Body of pancreas (tissue), 4 donors: ENCODE measurements around the gene ADIPOQ. TPM values are rescaled to one million over a fixed set of nuclear protein-coding genes. Genes with fewer than 3 reads are reported as not detected.
A peak's percentile ranks its signal among the peaks of the same experiment; 100 is the strongest.

Experiments
- ATAC-seq: fragments of 150-250 bp; one replicate; pipeline ENCODE4 v1.9.1; 2016
- DNase-seq, 4 donors: peaks; one replicate each; pipeline ENCODE4 v3.0.0-alpha.2; 2019
- H3K27ac ChIP-seq, 4 donors: fragments of 200-600 bp; sonication (generic); 1 replicate in 3 of 4; 2 replicates in 1 of 4; pipeline versions ENCODE4 v1.5.1 to v1.6.1; 2016 to 2019; ENCODE audit warnings: mild to moderate bottlenecking in 1 of 4, mixed read lengths in 1 of 4, moderate library complexity in 1 of 4
- H3K27me3 ChIP-seq, 2 donors: fragments of 200-600 bp; sonication (generic); one replicate each; pipeline ENCODE4 v1.6.0; 2016; ENCODE audit warnings: mild to moderate bottlenecking in 1 of 2
- H3K36me3 ChIP-seq, 2 donors: fragments of 200-600 bp; sonication (generic); replicated peaks in 1 of 2; 2 replicates each; pipeline ENCODE4 v1.5.1; 2016; ENCODE audit warnings: low read depth in 2 of 2; ENCODE audit not compliant: insufficient read depth in 1 of 2
- H3K4me1 ChIP-seq: fragments of 200-600 bp; sonication (generic); one replicate; pipeline ENCODE4 v1.6.0; 2016
- H3K4me3 ChIP-seq, 2 donors: fragments of 200-600 bp; sonication (generic); 1 replicate in 1 of 2; 2 replicates in 1 of 2; pipeline ENCODE4 v1.5.1; 2016 to 2019
- H3K9me3 ChIP-seq, 3 donors: fragments of 200-600 bp; sonication (generic); 1 replicate in 2 of 3; 2 replicates in 1 of 3; pipeline ENCODE4 v1.5.1; 2016
- CTCF ChIP-seq, 7 experiments: fragments of 450-650 bp in 4 of 7; fragments of 200-600 bp in 3 of 7; sonication (generic) in 3 of 7; IDR thresholded peaks; one replicate each; pipeline ENCODE4 v1.5.1; 2016 to 2019; ENCODE audit warnings: antibody characterized with exemption in 7 of 7
- POLR2A ChIP-seq, 3 donors: fragments of 450-650 bp; IDR thresholded peaks; one replicate each; pipeline ENCODE4 v1.6.1; 2016; ENCODE audit warnings: antibody characterized with exemption in 3 of 3, mild to moderate bottlenecking in 2 of 3
- WGBS, 2 donors: methylation state at CpG; one replicate each; pipeline ENCODE4 v1.1.5; 2017; 5-methylcytosine and 5-hydroxymethylcytosine counted together
- intact Hi-C: fragments of 100-400 bp; cut with DNase I; formaldehyde crosslinking; loops from one replicate; pipeline ENCODE4 v1.15.1; 2023
- total RNA-seq, 2 donors: library from RNA; depleted of rRNA; stranded (reverse); fragments of >200 nt; gene quantifications; one replicate each; pipeline ENCODE4 v1.1.0, GENCODE V29; 2016

Gene ADIPOQ
- total RNA-seq, 2 donors from 2014 or later = 10.9 to 188 TPM

GRCh38 chr3:186826410-186826975 is 16.0 kb upstream of the ADIPOQ start:
- DNase-seq (peak in 2 of 4 donors; percentile 14 to 15), ATAC-seq (peak; percentile 29)
- intact Hi-C loops = no loop called here
- Histone ChIP-seq H3K4me3 (peak overlapping the region in 1 of 2 donors; percentile 32), H3K9me3 (no peaks in the 10 kb centered on the region), H3K27me3 (peaks cover 0 to 26% of the 10 kb centered on the region in 2 donors), H3K36me3 (no peaks in the 10 kb centered on the region), H3K27ac (no peak overlapping the region), H3K4me1 (peaks cover 7% of the 10 kb centered on the region)
- WGBS, 2 donors = 17 to 23% methylated on average over 10 to 14 of the region's 14 CpGs
- TF ChIP-seq CTCF (IDR thresholded peaks at IDR 0.05) (no peak), POLR2A (IDR thresholded peaks at IDR 0.05) (no peak)

DNA sequence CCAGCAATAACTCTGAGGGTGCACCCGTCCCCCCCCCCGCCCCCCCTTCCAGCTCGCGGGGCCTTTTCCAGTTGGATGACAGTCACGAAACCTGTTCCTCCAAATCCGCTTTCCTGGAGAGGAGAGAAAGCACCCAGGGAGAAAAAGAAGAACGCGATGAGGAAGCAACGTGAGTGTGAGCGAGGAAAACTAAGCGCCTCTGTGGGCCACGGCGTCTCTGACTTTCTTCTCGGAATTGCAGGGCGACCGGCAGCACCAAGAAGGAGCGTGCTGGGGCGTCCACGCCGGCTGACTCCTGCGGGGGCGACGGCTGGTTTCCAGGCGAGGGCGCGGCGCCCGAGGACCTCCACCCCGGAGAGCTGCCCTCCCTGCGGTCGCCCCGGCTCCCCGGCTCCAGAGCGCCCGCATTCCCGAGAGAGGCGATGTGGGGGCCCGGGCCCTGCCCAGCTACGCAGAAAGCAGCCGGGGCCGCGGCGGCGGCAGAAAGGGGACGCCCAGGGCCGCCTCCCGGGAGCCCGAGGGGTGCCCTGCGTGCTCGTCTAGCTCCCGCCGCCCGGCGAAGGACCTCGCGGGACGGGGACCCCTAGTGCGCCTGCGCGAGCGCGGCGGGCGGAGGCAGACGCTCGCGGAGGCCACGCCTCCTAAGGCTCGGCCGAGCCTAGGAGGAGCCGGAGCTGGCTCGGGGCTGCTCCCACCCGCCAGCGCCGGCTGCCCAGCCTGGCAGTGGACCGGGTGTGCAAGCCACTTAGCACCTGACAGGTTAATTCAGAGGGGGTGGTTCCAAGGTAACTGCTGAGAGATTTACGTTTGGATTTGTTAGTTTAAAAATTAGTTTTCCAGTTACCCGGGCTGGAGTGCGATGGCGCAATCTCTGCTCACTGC is 15.3 kb upstream of the ADIPOQ start:
- H3K36me3 ChIP-seq = no peaks in the 10 kb centered on the region
- peak overlapping the region; percentile 29 to 32 for H3K4me3 ChIP-seq
- H3K27me3 ChIP-seq = peaks cover 0 to 26% of the 10 kb centered on the region in 2 donors
- peaks cover 7% of the 10 kb centered on the region for H3K4me1 ChIP-seq
- ATAC-seq (peak; percentile 97), DNase-seq (peak; percentile 78 to 85 (median 84))
- WGBS, 2 donors = 2 to 6% methylated on average over 10 to 79 of the region's 80 CpGs
- peak overlapping the region in 1 of 4 donors; percentile 15 for H3K27ac ChIP-seq
- TF ChIP-seq CTCF (IDR thresholded peaks at IDR 0.05) (no peak), POLR2A (IDR thresholded peaks at IDR 0.05) (peak in 2 of 3 donors; percentile 37 to 46)
- no peaks in the 10 kb centered on the region for H3K9me3 ChIP-seq
- intact Hi-C loops = no loop called here

- no peaks in the 10 kb centered on the region for H3K9me3 ChIP-seq
- H3K27me3 ChIP-seq = peaks cover 0 to 23% of the 10 kb centered on the region in 2 donors
- no peak for TF ChIP-seq CTCF (IDR thresholded peaks at IDR 0.05)
- TF ChIP-seq POLR2A (IDR thresholded peaks at IDR 0.05) = no peak
- ATAC-seq (no peak), DNase-seq (no peak)
- WGBS, 2 donors = 17 to 21% methylated on average over 4 of the region's 5 CpGs
- H3K4me1 ChIP-seq = peaks cover 7% of the 10 kb centered on the region
- intact Hi-C loops = no loop called here
- no peak overlapping the region for H3K4me3 ChIP-seq
- no peak overlapping the region for H3K27ac ChIP-seq
- no peaks in the 10 kb centered on the region for H3K36me3 ChIP-seq
Observed at GRCh38 chr3:186828340-186828739, 14.2 kb upstream of the ADIPOQ start.

DNA sequence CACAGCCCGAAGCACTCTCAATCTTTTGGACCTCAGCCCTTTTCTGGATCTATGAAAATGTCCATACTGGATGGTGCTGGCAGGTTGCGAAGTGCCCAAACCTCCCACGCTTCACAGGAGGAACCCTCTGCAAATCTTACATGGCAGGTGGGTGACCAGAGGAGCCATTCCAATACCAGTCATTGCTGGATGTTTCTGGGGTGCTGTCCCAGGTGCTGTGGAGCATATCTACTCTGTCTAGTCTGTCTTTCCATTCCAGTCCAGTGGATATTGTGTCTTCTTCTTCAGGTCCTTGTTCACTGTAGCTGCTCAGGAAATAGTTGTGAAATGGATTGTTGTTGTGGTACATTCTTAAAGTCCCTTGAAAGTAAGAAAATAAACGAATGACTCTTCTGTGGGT is 10.7 kb upstream of the ADIPOQ start:
- DNase-seq (no peak), ATAC-seq (no peak)
- Histone ChIP-seq H3K36me3 (no peaks in the 10 kb centered on the region), H3K4me1 (peaks cover 7% of the 10 kb centered on the region), H3K9me3 (no peaks in the 10 kb centered on the region), H3K27ac (no peak overlapping the region), H3K27me3 (no peaks in the 10 kb centered on the region), H3K4me3 (no peak overlapping the region)
- intact Hi-C loops = no loop called here
- TF ChIP-seq POLR2A (IDR thresholded peaks at IDR 0.05) (no peak), CTCF (IDR thresholded peaks at IDR 0.05) (no peak)
- WGBS, 2 donors = 56 to 58% methylated on average over 4 of the region's 4 CpGs
